ENCODE results near the gene RAD18. TPM values are rescaled to one million over a fixed set of nuclear protein-coding genes. Genes with fewer than 3 reads are reported as not detected.

Gene RAD18
- total RNA-seq, 1 donor: 7.6 TPM

DNA sequence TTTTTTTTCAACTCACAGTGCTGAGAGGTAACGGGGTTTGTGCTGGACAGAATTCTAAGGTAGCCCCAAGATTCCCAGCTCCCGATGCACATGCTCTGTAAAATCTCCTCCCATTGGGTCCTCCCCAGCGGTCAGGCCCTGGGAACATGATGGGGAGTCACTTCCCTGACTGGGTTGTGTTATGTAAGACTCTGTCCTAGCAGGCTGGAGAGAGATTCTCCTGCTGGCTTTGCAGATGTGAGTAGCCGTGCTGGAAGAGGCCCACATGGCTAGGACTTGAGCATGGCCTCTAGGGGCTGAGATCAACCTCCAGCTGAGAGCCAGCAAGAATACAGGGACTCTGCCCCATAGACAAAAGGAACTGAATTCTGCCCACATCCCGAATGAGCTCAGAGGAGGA, 110.2 kb downstream of the RAD18 start:
- Histone ChIP-seq H3K9me3 (ENCODE audit: low read depth, low read length) (no peaks in the 10 kb centered on the region), H3K4me1 (ENCODE audit: insufficient read depth, low read length) (peaks cover 42% of the 10 kb centered on the region), H3K4me3 (ENCODE audit: insufficient read depth, low read length) (no peak overlapping the region), H4K20me1 (ENCODE audit: insufficient read depth, low read length) (no peaks in the 10 kb centered on the region), H3K79me2 (ENCODE audit: insufficient read depth, low read length) (no peaks in the 10 kb centered on the region), H3K27me3 (ENCODE audit: insufficient read depth, low read length) (no peaks in the 10 kb centered on the region), H3K4me2 (ENCODE audit: insufficient read depth, low read length) (no peak overlapping the region), H3K27ac (ENCODE audit: low read depth, low read length) (no peak overlapping the region), H2AFZ (ENCODE audit: low read length) (no peak overlapping the region), H3K36me3 (ENCODE audit: insufficient read depth, low read length) (no peaks in the 10 kb centered on the region)
- DNase-seq (ENCODE audit: insufficient read length, low spot score, missing footprints): no peak
- TF ChIP-seq CTCF (IDR thresholded peaks at IDR 0.05; ENCODE audit: extremely low read depth, low read depth, low read length): no peak

DNA sequence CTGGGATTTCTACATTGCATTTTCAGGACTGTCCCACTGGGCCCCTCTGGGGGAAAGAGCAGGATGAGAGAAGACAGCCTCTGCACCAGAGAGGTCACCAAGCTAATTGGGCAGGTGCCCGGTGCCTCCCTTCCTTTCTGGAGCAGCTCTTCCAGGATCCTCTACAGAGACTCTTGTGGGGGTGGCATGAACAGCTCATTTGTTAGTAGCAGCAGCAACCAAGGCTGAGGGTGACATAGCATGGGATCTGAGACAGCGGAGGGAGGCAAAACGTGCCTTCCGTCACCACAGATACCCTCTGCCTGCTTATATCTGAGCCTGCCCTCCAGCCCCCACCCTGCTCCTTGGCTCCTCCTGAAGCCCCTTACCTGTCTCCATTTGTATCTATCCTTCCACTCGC, 110.8 kb downstream of the RAD18 start:
- DNase-seq (ENCODE audit: insufficient read length, low spot score, missing footprints): no peak
- H3K4me1 ChIP-seq (ENCODE audit: insufficient read depth, low read length): peaks cover 42% of the 10 kb centered on the region
- H3K4me3 ChIP-seq (ENCODE audit: insufficient read depth, low read length): no peak overlapping the region
- H2AFZ ChIP-seq (ENCODE audit: low read length): no peak overlapping the region
- H3K27ac ChIP-seq (ENCODE audit: low read depth, low read length): peak overlapping the region; percentile 45
- no peak overlapping the region for H3K4me2 ChIP-seq (ENCODE audit: insufficient read depth, low read length)
- no peak for TF ChIP-seq CTCF (IDR thresholded peaks at IDR 0.05; ENCODE audit: extremely low read depth, low read depth, low read length)
- no peaks in the 10 kb centered on the region for H4K20me1 ChIP-seq (ENCODE audit: insufficient read depth, low read length)
- no peaks in the 10 kb centered on the region for H3K36me3 ChIP-seq (ENCODE audit: insufficient read depth, low read length)
- H3K27me3 ChIP-seq (ENCODE audit: insufficient read depth, low read length): no peaks in the 10 kb centered on the region
- no peaks in the 10 kb centered on the region for H3K79me2 ChIP-seq (ENCODE audit: insufficient read depth, low read length)
- no peaks in the 10 kb centered on the region for H3K9me3 ChIP-seq (ENCODE audit: low read depth, low read length)

- no peak for DNase-seq (ENCODE audit: insufficient read length, low spot score, missing footprints)
- no peaks in the 10 kb centered on the region for H3K79me2 ChIP-seq (ENCODE audit: insufficient read depth, low read length)
- H3K27me3 ChIP-seq (ENCODE audit: insufficient read depth, low read length): no peaks in the 10 kb centered on the region
- no peak overlapping the region for H3K4me2 ChIP-seq (ENCODE audit: insufficient read depth, low read length)
- peak overlapping the region; percentile 45 for H3K27ac ChIP-seq (ENCODE audit: low read depth, low read length)
- TF ChIP-seq CTCF (IDR thresholded peaks at IDR 0.05; ENCODE audit: extremely low read depth, low read depth, low read length): no peak
- H4K20me1 ChIP-seq (ENCODE audit: insufficient read depth, low read length): no peaks in the 10 kb centered on the region
- H3K4me3 ChIP-seq (ENCODE audit: insufficient read depth, low read length): no peak overlapping the region
- H3K4me1 ChIP-seq (ENCODE audit: insufficient read depth, low read length): peaks cover 37% of the 10 kb centered on the region
- H3K36me3 ChIP-seq (ENCODE audit: insufficient read depth, low read length): no peaks in the 10 kb centered on the region
- H3K9me3 ChIP-seq (ENCODE audit: low read depth, low read length): no peaks in the 10 kb centered on the region
- H2AFZ ChIP-seq (ENCODE audit: low read length): no peak overlapping the region
These were observed 111.6 kb downstream of the RAD18 start for GRCh38 chr3:8851703-8852102.

DNA sequence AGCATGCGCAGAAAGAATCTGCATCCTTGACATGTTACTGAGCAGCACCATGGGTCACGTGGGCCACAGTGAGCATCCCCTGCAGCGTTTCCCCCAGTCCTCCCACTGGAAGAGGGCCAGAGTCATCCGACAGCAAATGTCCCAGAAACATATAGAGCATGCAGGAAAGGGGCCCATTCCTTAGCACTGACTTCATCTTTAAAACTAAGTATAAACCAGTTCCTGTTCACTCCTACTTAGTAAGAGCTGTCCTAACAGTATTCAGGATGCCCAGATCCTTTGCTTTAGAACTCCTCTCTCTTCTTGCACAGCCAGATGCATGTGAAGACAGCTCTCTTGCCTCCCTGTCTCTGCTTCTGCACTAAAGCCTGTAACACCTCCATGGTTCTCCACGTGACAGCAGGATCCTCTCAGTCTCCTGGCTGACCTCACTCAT, 114.6 kb downstream of the RAD18 start:
- peak overlapping the region; percentile 40 for H3K4me2 ChIP-seq (ENCODE audit: insufficient read depth, low read length)
- no peak for DNase-seq (ENCODE audit: insufficient read length, low spot score, missing footprints)
- no peak for TF ChIP-seq CTCF (IDR thresholded peaks at IDR 0.05; ENCODE audit: extremely low read depth, low read depth, low read length)
- peak overlapping the region; percentile 61 for H2AFZ ChIP-seq (ENCODE audit: low read length)
- no peaks in the 10 kb centered on the region for H3K79me2 ChIP-seq (ENCODE audit: insufficient read depth, low read length)
- no peaks in the 10 kb centered on the region for H3K27me3 ChIP-seq (ENCODE audit: insufficient read depth, low read length)
- peak overlapping the region; percentile 67 for H3K27ac ChIP-seq (ENCODE audit: low read depth, low read length)
- no peaks in the 10 kb centered on the region for H3K36me3 ChIP-seq (ENCODE audit: insufficient read depth, low read length)
- no peak overlapping the region for H3K4me3 ChIP-seq (ENCODE audit: insufficient read depth, low read length)
- H3K4me1 ChIP-seq (ENCODE audit: insufficient read depth, low read length): peaks cover 39% of the 10 kb centered on the region
- no peaks in the 10 kb centered on the region for H3K9me3 ChIP-seq (ENCODE audit: low read depth, low read length)
- H4K20me1 ChIP-seq (ENCODE audit: insufficient read depth, low read length): no peaks in the 10 kb centered on the region
